Liver (tissue), 9 donors: ENCODE measurements around the gene NOP16. TPM values are rescaled to one million over a fixed set of nuclear protein-coding genes. Genes with fewer than 3 reads are reported as not detected.

Experiments used
- DNase-seq: peaks from one replicate; pipeline ENCODE4 v3.0.0-alpha.2; 2017; ENCODE audit warnings: low spot score
- H3K27ac ChIP-seq, 2 donors: one replicate each; pipeline ENCODE4 v1.7.0; 2013; ENCODE audit warnings: inconsistent platforms in 2 of 2, low read length in 2 of 2, control low read depth in 1 of 2, low read depth in 1 of 2, mild to moderate bottlenecking in 1 of 2
- H3K27me3 ChIP-seq, 4 donors: one replicate each; pipeline versions ENCODE4 v1.6.1 to v1.7.0; 2013; ENCODE audit warnings: low read length in 3 of 4, inconsistent platforms in 1 of 4, mild to moderate bottlenecking in 1 of 4, moderate library complexity in 1 of 4; ENCODE audit not compliant: control insufficient read depth in 4 of 4, insufficient read depth in 4 of 4
- H3K36me3 ChIP-seq, 4 donors: one replicate each; pipeline versions ENCODE4 v1.6.1 to v1.7.0; 2013; ENCODE audit warnings: low read length in 3 of 4, mild to moderate bottlenecking in 3 of 4, low read depth in 1 of 4, moderate library complexity in 1 of 4; ENCODE audit not compliant: control insufficient read depth in 4 of 4, insufficient read depth in 3 of 4
- H3K4me1 ChIP-seq, 4 donors: one replicate each; pipeline versions ENCODE4 v1.6.1 to v1.7.0; 2013; ENCODE audit warnings: low read length in 3 of 4, mild to moderate bottlenecking in 3 of 4, moderate library complexity in 1 of 4; ENCODE audit not compliant: control insufficient read depth in 4 of 4, insufficient read depth in 4 of 4
- H3K4me3 ChIP-seq, 3 donors: one replicate each; pipeline versions ENCODE4 v1.6.1 to v1.7.0; 2013; ENCODE audit warnings: low read length in 3 of 3, control low read depth in 1 of 3, low read depth in 1 of 3, mild to moderate bottlenecking in 1 of 3
- H3K9ac ChIP-seq, 2 donors: one replicate each; pipeline ENCODE4 v1.7.0; 2013; ENCODE audit warnings: low read length in 2 of 2, mild to moderate bottlenecking in 2 of 2, moderate library complexity in 2 of 2, control low read depth in 1 of 2, low read depth in 1 of 2
- H3K9me3 ChIP-seq, 4 donors: one replicate each; pipeline versions ENCODE4 v1.6.1 to v1.7.0; 2013; ENCODE audit warnings: low read length in 3 of 4; ENCODE audit not compliant: control insufficient read depth in 4 of 4
- EGR1 ChIP-seq, 2 donors: IDR thresholded peaks; 2 replicates each; pipeline ENCODE4 v1.6.1; 2016 to 2018; ENCODE audit warnings: antibody characterized with exemption in 2 of 2, low read depth in 2 of 2
- GABPA ChIP-seq, 2 donors: IDR thresholded peaks in 1 of 2; conservative IDR thresholded peaks in 1 of 2; 2 replicates each; pipeline ENCODE4 v1.6.1; 2016; ENCODE audit warnings: antibody characterized with exemption in 2 of 2, mild to moderate bottlenecking in 1 of 2, moderate library complexity in 1 of 2
- HNF4A ChIP-seq, 2 donors: conservative IDR thresholded peaks; 2 replicates each; pipeline ENCODE4 v1.6.1; 2016; ENCODE audit warnings: antibody characterized with exemption in 2 of 2, mild to moderate bottlenecking in 2 of 2
- NR2F2 ChIP-seq: IDR thresholded peaks from 2 replicates; pipeline ENCODE4 v1.6.1; 2016; ENCODE audit warnings: antibody characterized with exemption
- RXRA ChIP-seq, 2 donors: IDR thresholded peaks; 2 replicates each; pipeline ENCODE4 v1.6.1; 2017 to 2018; ENCODE audit warnings: antibody characterized with exemption in 2 of 2, mild to moderate bottlenecking in 1 of 2
- SP1 ChIP-seq: IDR thresholded peaks from 2 replicates; pipeline ENCODE4 v1.6.1; 2018; ENCODE audit warnings: antibody characterized with exemption, mild to moderate bottlenecking
- TAF1 ChIP-seq: conservative IDR thresholded peaks from 2 replicates; pipeline ENCODE4 v1.6.1; 2016; ENCODE audit warnings: antibody characterized with exemption, mild to moderate bottlenecking
- WGBS: extraction: QIAGEN DNeasy Blood & Tissue Kit; methylation state at CpG from one replicate; pipeline ENCODE4 v1.1.7; 2013; 5-methylcytosine and 5-hydroxymethylcytosine counted together
- polyA plus RNA-seq, 2 donors: library from polyadenylated mRNA; stranded (reverse) in 1 of 2; unstranded in 1 of 2; fragments of 200-250 nt in 1 of 2; fragments of >200 nt in 1 of 2; fragmentation: Nextera tagmentation in 1 of 2; extraction: Ambion mirVana in 1 of 2; gene quantifications; one replicate each; pipeline versions ENCODE4 v1.2.1 to v1.2.3, GENCODE V29; 2013 to 2015
- total RNA-seq, 2 donors: library from RNA; depleted of rRNA; stranded (reverse); fragments of >200 nt; gene quantifications; one replicate each; pipeline ENCODE4 v1.2.3, GENCODE V29; 2014
- TF ChIP-seq, protein P1 (sequence below): IDR thresholded peaks from 2 replicates; pipeline ENCODE4 v1.6.1; 2016; ENCODE audit warnings: antibody characterized with exemption
- donor health status: healthy.
- donor health status: healthy.
- donor health status: healthy.
- donor health status: healthy.
- donor health status: healthy.

Gene NOP16
- total and polyA plus RNA-seq, 4 donors: 6.1 to 41.2 (median 17.2) TPM

DNA sequence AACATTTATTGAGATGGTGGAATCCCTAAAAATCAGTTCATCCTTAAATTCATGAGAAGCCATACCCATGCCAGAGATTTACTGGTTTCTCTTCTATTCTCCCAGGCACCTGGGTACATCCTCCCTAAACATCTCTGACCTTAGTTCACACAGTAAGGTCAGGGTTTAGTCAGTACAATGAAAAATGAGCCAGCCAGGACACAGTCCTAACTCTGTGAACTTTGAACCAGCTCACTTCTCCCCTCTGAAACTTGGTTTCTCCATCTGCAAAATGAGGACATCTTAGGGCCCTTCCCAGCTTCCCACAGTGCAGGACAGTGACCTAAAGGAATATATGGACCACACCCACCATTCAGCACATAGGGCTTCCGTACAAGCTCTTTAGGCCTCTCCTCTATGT is 1.9 kb downstream of the NOP16 start:
- no peak overlapping the region for H3K27ac ChIP-seq
- H3K9me3 ChIP-seq: no peaks in the 10 kb centered on the region
- H3K36me3 ChIP-seq: peaks cover 10 to 46% (median 23%) of the 10 kb centered on the region in 4 donors
- peaks cover 5 to 26% (median 16%) of the 10 kb centered on the region in 4 donors for H3K4me1 ChIP-seq
- 79% methylated on average over 1 of the region's 1 CpG for WGBS
- no peak for DNase-seq
- H3K27me3 ChIP-seq: no peaks in the 10 kb centered on the region
- no peak overlapping the region for H3K9ac ChIP-seq
- no peak for TF ChIP-seq SP1
- TF ChIP-seq HNF4A (conservative IDR thresholded peaks at IDR 0.05): peak; percentile 59 to 68
- TF ChIP-seq RXRA (IDR thresholded peaks at IDR 0.05): peak; percentile 52 to 55
- H3K4me3 ChIP-seq: no peak overlapping the region

DNA sequence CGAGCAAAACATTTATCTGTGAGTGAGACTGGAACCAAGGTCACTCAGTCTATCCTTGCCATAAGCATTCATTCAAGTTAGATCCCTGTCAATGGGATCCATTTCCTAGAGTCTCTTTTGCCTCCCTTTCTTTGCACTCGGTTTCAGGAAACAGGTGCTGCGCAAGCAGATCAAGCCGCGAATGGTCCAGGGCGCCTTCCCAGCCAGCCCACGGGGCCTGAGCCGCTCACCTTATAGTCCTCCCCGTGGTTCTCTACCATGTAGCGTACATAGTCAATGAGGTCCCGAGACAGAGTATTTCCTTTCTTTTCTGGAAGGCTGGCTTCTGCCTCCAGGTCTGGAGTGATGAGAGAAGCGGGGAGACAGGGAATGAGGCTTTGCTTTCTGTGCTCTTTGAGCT is 3.4 kb downstream of the NOP16 start:
- Histone ChIP-seq H3K4me3 (no peak overlapping the region), H3K27me3 (no peaks in the 10 kb centered on the region), H3K4me1 (peaks cover 5 to 26% (median 16%) of the 10 kb centered on the region in 4 donors), H3K9me3 (no peaks in the 10 kb centered on the region), H3K9ac (no peak overlapping the region), H3K27ac (no peak overlapping the region), H3K36me3 (peaks cover 10 to 51% (median 23%) of the 10 kb centered on the region in 4 donors)
- no peak for DNase-seq
- 93% methylated on average over 12 of the region's 12 CpGs for WGBS
- TF ChIP-seq NR2F2 (no peak), RXRA (IDR thresholded peaks at IDR 0.05) (no peak), HNF4A (conservative IDR thresholded peaks at IDR 0.05) (no peak), TAF1 (no peak)

DNA sequence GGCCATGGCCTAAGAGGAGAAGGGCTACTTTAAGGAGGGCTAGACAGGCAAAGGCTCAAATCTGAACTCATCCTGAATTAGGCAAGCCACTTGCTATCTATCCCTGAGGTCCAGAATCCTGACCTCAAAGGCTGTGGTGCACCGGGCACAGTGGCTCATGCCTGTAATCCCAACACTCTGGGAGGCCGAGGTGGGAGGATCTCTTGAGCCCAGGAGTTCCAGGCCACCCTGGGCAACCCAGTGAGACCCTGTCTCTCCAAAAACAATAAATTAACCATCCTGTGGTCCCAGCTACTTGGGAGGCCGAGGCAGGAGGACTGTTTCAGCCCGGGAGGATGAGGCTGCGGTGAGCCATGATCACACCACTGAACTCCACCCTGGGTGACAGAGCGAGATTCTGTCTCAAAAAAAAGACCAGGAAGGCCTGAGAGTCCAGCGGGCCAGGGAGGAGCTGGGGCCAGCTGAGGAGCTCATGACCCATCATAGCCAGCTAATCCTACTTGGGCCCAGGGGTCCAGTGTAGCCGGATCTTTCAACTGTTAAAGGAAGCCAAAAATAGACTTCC is 4.0 kb downstream of the NOP16 start:
- TF ChIP-seq SP1 (no peak), EGR1 (IDR thresholded peaks at IDR 0.05; ENCODE audit: low read depth in 2 of 2) (no peak)
- Histone ChIP-seq H3K9me3 (no peaks in the 10 kb centered on the region), H3K27ac (no peak overlapping the region), H3K4me3 (no peak overlapping the region), H3K27me3 (no peaks in the 10 kb centered on the region), H3K9ac (no peak overlapping the region), H3K4me1 (peaks cover 5 to 22% (median 15%) of the 10 kb centered on the region in 4 donors), H3K36me3 (peaks cover 10 to 53% (median 23%) of the 10 kb centered on the region in 4 donors)
- no peak for DNase-seq
- WGBS: 94% methylated on average over 8 of the region's 8 CpGs

DNA sequence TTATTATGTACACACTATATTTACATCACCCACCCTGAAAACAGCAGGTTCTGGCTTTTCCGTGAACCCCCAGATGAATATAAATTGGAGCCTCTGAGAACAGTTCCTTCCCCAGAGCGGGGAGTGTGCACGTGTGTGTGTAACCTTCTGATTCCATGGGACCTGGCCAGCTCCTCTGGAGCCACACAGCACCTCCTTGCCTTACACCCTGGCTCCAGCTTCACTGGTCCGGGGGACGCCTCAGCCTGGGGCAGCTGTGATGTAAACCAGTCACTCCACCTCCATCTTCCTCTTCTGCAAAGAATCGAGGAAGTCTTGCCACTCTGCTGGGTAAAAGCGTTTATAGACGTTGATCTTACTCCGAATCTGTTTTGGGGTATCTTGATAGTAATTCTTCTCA is 4.4 kb downstream of the NOP16 start:
- Histone ChIP-seq H3K9me3 (no peaks in the 10 kb centered on the region), H3K27me3 (no peaks in the 10 kb centered on the region), H3K27ac (no peak overlapping the region), H3K4me1 (peaks cover 5 to 20% (median 14%) of the 10 kb centered on the region in 4 donors), H3K4me3 (no peak overlapping the region), H3K9ac (no peak overlapping the region), H3K36me3 (peaks cover 10 to 53% (median 23%) of the 10 kb centered on the region in 4 donors)
- DNase-seq: no peak
- TF ChIP-seq SP1 (no peak), GABPA (IDR thresholded peaks at IDR 0.05 in 1 of 2, conservative IDR thresholded peaks at IDR 0.05 in 1 of 2) (no peak)
- TF ChIP-seq, protein P1, sequence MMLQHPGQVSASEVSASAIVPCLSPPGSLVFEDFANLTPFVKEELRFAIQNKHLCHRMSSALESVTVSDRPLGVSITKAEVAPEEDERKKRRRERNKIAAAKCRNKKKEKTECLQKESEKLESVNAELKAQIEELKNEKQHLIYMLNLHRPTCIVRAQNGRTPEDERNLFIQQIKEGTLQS: no peak
- WGBS: 89% methylated on average over 9 of the region's 9 CpGs
